Endodermal cell (in vitro differentiated cells): ENCODE results near the gene SYPL2. TPM values are rescaled to one million over a fixed set of nuclear protein-coding genes. Genes with fewer than 3 reads are reported as not detected.

Source experiments
- DNase-seq: peaks from one replicate; pipeline ENCODE4 v3.0.0-alpha.2; 2017
- H3K27ac ChIP-seq: 2 replicates; pipeline ENCODE4 v1.5.1; 2013; ENCODE audit warnings: mild to moderate bottlenecking, low read depth, low read length, moderate library complexity
- H3K27me3 ChIP-seq: 2 replicates; pipeline ENCODE4 v1.6.1; 2013; ENCODE audit warnings: mild to moderate bottlenecking, low read length, moderate library complexity; ENCODE audit not compliant: insufficient read depth, control insufficient read depth, poor library complexity, severe bottlenecking
- H3K36me3 ChIP-seq: 2 replicates; pipeline ENCODE4 v1.7.0; 2013; ENCODE audit warnings: mild to moderate bottlenecking, low read length, moderate library complexity; ENCODE audit not compliant: control insufficient read depth, insufficient read depth
- H3K4me1 ChIP-seq: one replicate; pipeline ENCODE4 v1.7.0; 2013; ENCODE audit warnings: low read length; ENCODE audit not compliant: control insufficient read depth, insufficient read depth
- H3K4me3 ChIP-seq: 2 replicates; pipeline ENCODE4 v1.5.1; 2013; ENCODE audit warnings: mild to moderate bottlenecking, low read length, moderate library complexity
- H3K9ac ChIP-seq: 2 replicates; pipeline ENCODE4 v1.6.1; 2013; ENCODE audit warnings: mild to moderate bottlenecking, low read length, moderate library complexity; ENCODE audit not compliant: poor library complexity, severe bottlenecking; ENCODE audit errors: extremely low read depth
- H3K9me3 ChIP-seq: 2 replicates; pipeline ENCODE4 v1.6.1; 2013; ENCODE audit warnings: mild to moderate bottlenecking, low read length, moderate library complexity; ENCODE audit not compliant: control insufficient read depth
- H3K27ac Mint-ChIP-seq: 2 replicates; pipeline ENCODE4 v1.8.0; 2020; ENCODE audit warnings: mixed read lengths
- H3K27me3 Mint-ChIP-seq: 2 replicates; pipeline ENCODE4 v1.8.0; 2021; ENCODE audit warnings: mild to moderate bottlenecking, mixed read lengths; ENCODE audit not compliant: insufficient read depth
- H3K36me3 Mint-ChIP-seq: 2 replicates; pipeline ENCODE4 v1.8.0; 2020; ENCODE audit warnings: low read depth, mixed read lengths
- H3K4me1 Mint-ChIP-seq: 2 replicates; pipeline ENCODE4 v1.8.0; 2020; ENCODE audit warnings: mixed read lengths
- H3K4me3 Mint-ChIP-seq: 2 replicates; pipeline ENCODE4 v1.8.0; 2020; ENCODE audit warnings: mild to moderate bottlenecking, moderate library complexity, mixed read lengths
- H3K9me3 Mint-ChIP-seq: 2 replicates; pipeline ENCODE4 v1.8.0; 2020; ENCODE audit warnings: mild to moderate bottlenecking, mixed read lengths
- WGBS, 2 experiments: methylation state at CpG; one replicate each; pipeline versions ENCODE4 v1.1.5 to v1.1.7; 2013; ENCODE audit warnings: missing lambda C conversion rate in 2 of 2, mixed read lengths in 1 of 2; ENCODE audit not compliant: insufficient coverage in 1 of 2, insufficient read length in 1 of 2; 5-methylcytosine and 5-hydroxymethylcytosine counted together
- total RNA-seq, 2 donors: library from RNA; stranded (reverse); fragmentation: NEBNext Ultra II Directional in 1 of 2; extraction: Animal tissue kit (Norgen Biotek cat#: 25700) in 1 of 2; gene quantifications; 2 replicates in 1 of 2; 3 replicates in 1 of 2; pipeline ENCODE4 v1.2.1, GENCODE V29; 2021
- TF ChIP-seq, protein P1 (sequence below): fragments of 200-600 bp; sonication (generic); conservative IDR thresholded peaks from 2 replicates; pipeline ENCODE4 v1.5.0; 2021; ENCODE audit warnings: antibody characterized with exemption, mild to moderate bottlenecking

Gene SYPL2
- total RNA-seq, 2 donors from 2014 or later, result 0.64 TPM; not detected in 1

- TF ChIP-seq, protein P1, sequence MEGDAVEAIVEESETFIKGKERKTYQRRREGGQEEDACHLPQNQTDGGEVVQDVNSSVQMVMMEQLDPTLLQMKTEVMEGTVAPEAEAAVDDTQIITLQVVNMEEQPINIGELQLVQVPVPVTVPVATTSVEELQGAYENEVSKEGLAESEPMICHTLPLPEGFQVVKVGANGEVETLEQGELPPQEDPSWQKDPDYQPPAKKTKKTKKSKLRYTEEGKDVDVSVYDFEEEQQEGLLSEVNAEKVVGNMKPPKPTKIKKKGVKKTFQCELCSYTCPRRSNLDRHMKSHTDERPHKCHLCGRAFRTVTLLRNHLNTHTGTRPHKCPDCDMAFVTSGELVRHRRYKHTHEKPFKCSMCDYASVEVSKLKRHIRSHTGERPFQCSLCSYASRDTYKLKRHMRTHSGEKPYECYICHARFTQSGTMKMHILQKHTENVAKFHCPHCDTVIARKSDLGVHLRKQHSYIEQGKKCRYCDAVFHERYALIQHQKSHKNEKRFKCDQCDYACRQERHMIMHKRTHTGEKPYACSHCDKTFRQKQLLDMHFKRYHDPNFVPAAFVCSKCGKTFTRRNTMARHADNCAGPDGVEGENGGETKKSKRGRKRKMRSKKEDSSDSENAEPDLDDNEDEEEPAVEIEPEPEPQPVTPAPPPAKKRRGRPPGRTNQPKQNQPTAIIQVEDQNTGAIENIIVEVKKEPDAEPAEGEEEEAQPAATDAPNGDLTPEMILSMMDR, result no peak
- WGBS, 2 experiments, result 90 to 100% methylated on average over 1 to 3 of the region's 3 CpGs
- Mint-ChIP-seq H3K27me3 (peaks cover 11% of the 10 kb centered on the region), H3K27ac (no peak overlapping the region), H3K4me1 (peaks cover 21% of the 10 kb centered on the region), H3K4me3 (no peak overlapping the region), H3K36me3 (no peaks in the 10 kb centered on the region), H3K9me3 (no peaks in the 10 kb centered on the region)
- peaks cover 6% of the 10 kb centered on the region for H3K4me1 ChIP-seq
- no peaks in the 10 kb centered on the region for H3K9me3 ChIP-seq
- no peak overlapping the region for H3K4me3 ChIP-seq
- no peak overlapping the region for H3K27ac ChIP-seq
- DNase-seq, result no peak
- peaks cover 23% of the 10 kb centered on the region for H3K27me3 ChIP-seq
- H3K36me3 ChIP-seq, result no peaks in the 10 kb centered on the region
- no peak overlapping the region for H3K9ac ChIP-seq
Measured at GRCh38 chr1:109479901-109480300, 13.6 kb downstream of the SYPL2 start.

GRCh38 chr1:109481646-109482045, 15.3 kb downstream of the SYPL2 start:
- Mint-ChIP-seq H3K4me3 (no peak overlapping the region), H3K27ac (no peak overlapping the region)
- H3K27me3 ChIP-seq, result peaks cover 13% of the 10 kb centered on the region

GRCh38 chr1:109482242-109482641, 15.9 kb downstream of the SYPL2 start:
- Mint-ChIP-seq H3K36me3 (no peaks in the 10 kb centered on the region), H3K4me1 (peaks cover 26% of the 10 kb centered on the region)
- H3K4me1 ChIP-seq, result peaks cover 6% of the 10 kb centered on the region

More at GRCh38 chr1:109481646-109482045, 15.3 kb downstream of the SYPL2 start:
- Mint-ChIP-seq H3K27me3 (peaks cover 10% of the 10 kb centered on the region), H3K36me3 (no peaks in the 10 kb centered on the region), H3K9me3 (no peaks in the 10 kb centered on the region), H3K4me1 (peaks cover 26% of the 10 kb centered on the region)
- WGBS, 2 experiments, result 86 to 100% methylated on average over 1 to 2 of the region's 2 CpGs
- Histone ChIP-seq H3K36me3 (no peaks in the 10 kb centered on the region), H3K27ac (no peak overlapping the region), H3K4me1 (peaks cover 6% of the 10 kb centered on the region), H3K9ac (no peak overlapping the region), H3K4me3 (no peak overlapping the region), H3K9me3 (no peaks in the 10 kb centered on the region)
- TF ChIP-seq, protein P1, result no peak
- DNase-seq, result no peak

More at GRCh38 chr1:109482242-109482641, 15.9 kb downstream of the SYPL2 start:
- H3K9ac ChIP-seq, result no peak overlapping the region
- H3K27ac ChIP-seq, result no peak overlapping the region
- H3K36me3 ChIP-seq, result no peaks in the 10 kb centered on the region
- Mint-ChIP-seq H3K27ac (no peak overlapping the region), H3K27me3 (peaks cover 10% of the 10 kb centered on the region), H3K4me3 (no peak overlapping the region), H3K9me3 (no peaks in the 10 kb centered on the region)
- H3K4me3 ChIP-seq, result no peak overlapping the region
- TF ChIP-seq, protein P1, result no peak
- H3K9me3 ChIP-seq, result no peaks in the 10 kb centered on the region
- no peak for DNase-seq
- peaks cover 13% of the 10 kb centered on the region for H3K27me3 ChIP-seq
